GM18867 (cell line): ENCODE measurements around the gene FBXL19.

Experiments
- ATAC-seq: cut with Tn5 transposase; IDR thresholded peaks from one replicate; pipeline ENCODE4 v1.9.1; 2021; ENCODE audit warnings: mild to moderate bottlenecking, moderate library complexity; ENCODE audit not compliant: unreplicated experiment

Gene FBXL19

DNA sequence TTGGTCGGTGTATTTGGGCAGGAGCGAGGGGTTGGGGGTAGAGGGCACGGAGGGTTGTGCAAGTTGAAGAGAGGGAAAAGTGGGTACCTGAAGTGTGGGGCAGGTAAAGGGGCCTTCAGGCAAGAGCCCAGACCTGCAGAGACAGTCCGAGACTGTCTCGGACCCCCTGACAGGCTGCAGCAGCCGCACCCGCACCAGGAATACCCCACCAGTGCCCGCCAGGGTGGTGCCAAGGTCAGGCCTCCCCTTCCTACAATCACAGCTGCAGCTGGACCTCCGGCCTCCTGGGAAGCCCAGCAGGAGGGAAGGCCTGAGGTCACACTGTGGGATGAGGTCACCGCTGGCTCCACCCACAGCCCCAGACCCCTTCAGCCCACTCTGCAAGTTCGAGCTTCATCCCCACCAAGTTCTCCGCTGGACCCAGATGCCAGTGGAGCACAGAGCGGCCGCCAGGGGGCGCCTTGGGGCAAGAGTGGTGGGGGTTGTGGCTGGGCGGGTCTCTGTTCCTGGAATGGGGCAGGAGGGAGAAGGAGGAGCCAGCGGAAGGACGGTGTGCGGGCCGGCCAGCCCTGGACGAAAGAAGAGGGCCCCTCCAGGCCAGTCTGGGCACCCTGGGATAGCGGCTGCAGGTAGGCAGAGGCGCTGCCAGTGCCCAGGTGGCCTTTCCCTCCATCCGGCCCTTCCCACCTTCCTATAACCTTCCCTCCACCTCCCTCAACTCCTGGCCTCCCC, 61.5 kb downstream of the FBXL19 start, which contains the start of gene HSD3B7:
Gene HSD3B7, plus strand, starts transcription at position 539 of the 732 bp plus-strand sequence. CDS start 452 bp downstream, outside the sequence.
- ATAC-seq = no peak

DNA sequence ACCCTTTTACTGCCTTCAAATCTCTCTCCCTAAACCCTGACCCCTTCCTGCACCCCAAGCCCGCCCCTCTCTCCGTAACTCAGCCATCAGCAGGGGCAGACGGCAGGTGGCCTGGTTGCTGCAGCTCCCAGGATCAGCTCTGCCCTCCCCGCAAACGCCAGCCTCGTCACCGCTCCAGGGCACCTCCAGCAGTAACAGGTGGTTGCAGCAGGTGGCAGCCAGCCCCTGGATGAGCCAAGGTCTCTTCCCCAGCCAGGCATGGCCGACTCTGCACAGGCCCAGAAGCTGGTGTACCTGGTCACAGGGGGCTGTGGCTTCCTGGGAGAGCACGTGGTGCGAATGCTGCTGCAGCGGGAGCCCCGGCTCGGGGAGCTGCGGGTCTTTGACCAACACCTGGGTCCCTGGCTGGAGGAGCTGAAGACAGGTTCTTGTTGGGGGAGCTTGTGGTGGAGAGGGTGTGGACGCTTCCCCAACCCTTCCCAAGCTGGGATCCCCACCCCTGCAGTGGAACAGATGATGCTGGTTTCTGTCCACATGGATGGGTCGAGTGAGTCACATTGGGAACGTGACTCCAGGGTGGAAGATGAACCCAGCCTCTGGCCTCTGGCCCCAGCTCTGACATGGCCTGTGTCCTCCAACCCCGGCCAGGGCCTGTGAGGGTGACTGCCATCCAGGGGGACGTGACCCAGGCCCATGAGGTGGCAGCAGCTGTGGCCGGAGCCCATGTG, 62.2 kb downstream of the FBXL19 start:
- ATAC-seq = no peak

DNA sequence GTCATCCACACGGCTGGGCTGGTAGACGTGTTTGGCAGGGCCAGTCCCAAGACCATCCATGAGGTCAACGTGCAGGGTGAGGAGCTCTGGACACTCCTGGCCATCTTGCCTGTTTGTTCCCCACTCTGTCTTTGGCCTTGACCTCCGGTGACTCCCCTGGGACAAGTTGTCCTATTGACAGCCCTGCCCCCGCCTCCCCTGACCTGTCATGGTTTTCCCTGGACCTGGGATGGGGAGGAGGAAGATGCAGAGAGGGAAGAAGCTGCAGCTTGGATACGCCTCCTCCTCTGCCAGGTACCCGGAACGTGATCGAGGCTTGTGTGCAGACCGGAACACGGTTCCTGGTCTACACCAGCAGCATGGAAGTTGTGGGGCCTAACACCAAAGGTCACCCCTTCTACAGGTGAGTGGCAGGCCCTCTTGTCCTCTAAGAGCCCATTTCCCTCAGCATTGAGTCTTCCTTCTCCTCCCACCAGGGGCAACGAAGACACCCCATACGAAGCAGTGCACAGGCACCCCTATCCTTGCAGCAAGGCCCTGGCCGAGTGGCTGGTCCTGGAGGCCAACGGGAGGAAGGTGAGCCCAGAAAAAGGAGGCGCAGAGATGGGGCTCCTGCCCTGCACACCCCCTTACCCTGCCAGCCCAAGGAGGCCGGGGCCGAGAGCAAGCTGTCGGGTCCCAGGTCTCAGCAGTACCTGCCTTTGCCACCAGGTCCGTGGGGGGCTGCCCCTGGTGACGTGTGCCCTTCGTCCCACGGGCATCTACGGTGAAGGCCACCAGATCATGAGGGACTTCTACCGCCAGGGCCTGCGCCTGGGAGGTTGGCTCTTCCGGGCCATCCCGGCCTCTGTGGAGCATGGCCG, 63.0 kb downstream of the FBXL19 start:
- no peak for ATAC-seq

DNA sequence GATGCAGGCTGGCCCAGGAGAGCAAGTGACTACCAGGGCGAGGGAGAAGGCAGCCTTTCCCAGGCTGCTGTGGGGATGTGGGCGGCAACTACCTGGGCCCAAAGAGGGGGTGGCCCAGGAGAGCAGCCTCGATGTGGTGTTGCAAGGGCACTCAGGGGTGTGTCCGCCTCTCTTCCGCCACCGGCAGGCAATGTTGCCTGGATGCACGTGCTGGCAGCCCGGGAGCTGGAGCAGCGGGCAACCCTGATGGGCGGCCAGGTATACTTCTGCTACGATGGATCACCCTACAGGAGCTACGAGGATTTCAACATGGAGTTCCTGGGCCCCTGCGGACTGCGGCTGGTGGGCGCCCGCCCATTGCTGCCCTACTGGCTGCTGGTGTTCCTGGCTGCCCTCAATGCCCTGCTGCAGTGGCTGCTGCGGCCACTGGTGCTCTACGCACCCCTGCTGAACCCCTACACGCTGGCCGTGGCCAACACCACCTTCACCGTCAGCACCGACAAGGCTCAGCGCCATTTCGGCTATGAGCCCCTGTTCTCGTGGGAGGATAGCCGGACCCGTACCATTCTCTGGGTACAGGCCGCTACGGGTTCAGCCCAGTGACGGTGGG, 64.3 kb downstream of the FBXL19 start:
- ATAC-seq = no peak

DNA sequence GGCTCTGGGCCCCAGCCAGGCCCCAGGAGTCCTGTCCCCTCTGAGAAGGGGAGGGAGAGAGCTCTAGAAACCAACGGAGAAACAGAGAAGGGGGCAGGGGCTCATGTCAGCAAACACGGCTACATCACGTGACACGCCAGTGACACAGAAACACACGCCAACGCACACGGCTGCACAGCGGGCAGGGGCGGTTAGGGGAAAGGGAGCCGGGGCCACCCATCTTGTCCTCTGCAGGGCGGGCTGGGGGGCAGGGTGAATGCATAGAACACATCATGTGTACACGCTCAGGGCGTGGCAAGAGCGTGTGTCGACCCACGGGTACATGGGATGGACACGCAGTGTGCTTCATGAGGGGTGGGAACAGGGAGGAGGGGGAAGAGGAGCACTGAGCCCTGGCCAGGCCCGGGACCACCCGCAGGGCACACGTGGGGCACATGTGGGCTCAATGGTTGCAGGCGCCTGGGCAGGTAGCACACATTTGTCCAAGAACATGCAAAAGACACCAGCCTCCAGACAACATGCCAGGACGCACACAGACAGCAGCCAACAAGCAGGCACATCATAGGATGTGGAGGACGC, 66.2 kb downstream of the FBXL19 start:
- no peak for ATAC-seq

DNA sequence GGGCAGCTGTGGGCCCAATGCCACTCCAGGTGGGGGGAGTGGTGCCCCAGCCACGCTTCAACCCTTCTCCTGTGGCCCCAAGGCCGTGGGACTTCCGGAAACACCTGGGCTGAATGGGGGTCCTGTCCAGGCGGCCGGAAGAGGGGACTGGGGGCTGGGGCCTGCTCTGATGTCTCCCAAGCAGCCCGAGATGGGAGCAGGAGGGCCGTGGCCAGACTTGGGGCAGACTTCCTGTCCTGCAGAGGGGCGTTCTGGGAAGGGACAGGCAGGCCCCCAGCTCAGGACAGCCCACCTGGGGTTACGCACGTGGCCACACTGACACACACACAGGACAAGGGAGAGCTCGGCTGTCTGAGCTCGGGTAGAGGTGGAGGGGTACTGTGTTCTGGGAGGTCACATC, 66.7 kb downstream of the FBXL19 start:
- no peak for ATAC-seq

DNA sequence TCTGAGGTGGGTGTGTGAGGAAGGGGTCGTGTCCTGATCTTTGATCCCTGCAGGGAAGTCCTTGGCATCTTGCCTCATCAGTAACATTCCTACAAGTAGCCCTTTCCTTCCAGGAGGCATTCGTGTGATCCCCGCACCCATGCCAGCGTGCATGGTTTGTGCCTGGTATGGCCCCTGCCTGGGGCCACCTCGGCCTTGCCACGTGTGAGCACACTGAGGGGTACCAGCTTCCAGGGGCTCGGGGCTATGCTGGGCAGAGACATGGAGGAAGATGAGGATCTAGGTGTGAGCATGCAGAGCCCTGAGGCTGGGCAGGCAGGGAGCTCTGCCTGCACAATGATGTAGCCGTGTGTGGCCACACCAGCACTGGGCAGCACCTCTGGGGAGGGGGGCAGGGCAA, 67.7 kb downstream of the FBXL19 start:
- no peak for ATAC-seq

DNA sequence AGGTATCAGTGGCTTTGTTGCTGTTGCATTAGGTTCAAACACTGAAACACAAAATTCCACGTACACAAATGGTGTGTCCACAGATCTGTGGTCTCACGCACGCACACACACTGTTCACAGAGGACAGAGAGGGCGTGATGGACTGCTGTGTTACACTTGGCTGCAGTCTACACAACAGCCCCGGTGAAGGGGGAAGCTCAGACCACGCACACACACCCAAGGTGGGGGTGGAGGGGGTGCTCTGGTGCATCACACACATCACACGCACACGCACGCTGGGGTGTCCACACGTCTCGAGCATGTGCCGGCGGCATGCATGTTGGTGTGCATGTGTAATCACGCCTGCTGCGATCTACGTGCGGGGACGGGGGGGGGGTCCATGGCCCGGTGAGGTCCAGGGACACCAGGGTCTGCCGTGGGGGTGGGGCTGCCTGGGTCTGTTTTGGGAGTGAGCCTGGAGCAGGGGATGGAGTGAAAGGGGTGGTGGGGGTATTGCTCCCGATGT, 69.0 kb downstream of the FBXL19 start:
- ATAC-seq = no peak

DNA sequence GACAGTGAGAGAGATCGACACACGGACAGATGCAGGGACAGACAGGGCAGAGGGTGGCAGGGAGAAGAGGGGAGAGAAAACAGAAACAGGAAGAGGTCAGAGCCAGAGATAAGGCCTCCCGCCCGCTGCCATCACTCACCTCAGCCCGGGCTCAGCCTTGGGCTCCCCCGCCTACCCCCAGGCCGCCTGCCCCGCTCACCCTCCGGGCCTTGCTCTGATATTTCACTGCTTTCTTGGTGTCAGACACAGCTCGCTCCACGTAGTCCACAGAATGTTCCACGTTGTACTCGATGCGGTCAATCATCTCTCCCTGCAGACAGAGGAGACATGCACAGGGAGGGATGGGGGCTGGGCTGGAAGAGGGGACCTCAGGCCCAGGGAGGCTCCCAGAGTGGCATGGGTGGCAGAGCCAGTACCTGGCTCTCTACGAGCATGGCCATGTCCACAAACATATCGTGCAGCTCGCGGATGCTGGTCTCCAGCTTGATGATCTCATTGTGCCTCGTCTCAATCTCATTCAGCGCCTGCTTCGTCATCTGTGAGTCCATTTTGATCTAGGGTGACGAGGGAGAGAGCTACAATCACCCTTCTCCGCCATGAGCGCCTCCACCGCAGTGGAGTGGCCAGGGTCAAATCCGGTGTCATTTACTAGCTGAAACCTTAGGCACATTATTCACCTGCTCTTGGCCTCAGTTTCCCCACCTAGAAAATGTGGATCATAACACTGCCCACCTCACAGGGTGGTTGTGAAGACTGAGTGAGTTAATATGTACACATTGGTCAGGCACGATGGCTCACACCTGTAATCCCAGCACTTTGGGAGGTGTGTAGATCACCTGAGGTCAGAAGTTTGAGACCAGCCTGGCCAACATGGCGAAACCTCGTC, 69.8 kb downstream of the FBXL19 start:
- ATAC-seq = no peak

DNA sequence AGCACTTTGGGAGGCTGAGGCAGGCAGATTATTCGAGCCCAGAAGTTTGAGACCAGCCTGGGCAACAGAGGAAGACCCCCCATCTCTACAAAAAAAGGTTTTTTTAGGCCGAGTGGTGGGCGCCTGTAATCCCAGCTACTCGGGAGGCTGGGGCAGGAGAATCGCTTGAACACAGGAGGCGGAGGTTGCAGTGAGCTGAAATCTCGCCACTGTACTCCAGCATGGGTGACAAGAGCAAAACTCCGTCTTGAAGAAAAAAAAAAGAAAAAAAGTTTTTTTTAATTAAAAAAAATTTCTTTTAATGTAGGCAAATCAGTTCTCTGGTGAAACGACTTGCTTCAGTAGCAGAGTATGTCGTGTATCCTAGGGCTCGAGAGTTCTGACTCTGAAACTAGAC, 72.6 kb downstream of the FBXL19 start:
- no peak for ATAC-seq

DNA sequence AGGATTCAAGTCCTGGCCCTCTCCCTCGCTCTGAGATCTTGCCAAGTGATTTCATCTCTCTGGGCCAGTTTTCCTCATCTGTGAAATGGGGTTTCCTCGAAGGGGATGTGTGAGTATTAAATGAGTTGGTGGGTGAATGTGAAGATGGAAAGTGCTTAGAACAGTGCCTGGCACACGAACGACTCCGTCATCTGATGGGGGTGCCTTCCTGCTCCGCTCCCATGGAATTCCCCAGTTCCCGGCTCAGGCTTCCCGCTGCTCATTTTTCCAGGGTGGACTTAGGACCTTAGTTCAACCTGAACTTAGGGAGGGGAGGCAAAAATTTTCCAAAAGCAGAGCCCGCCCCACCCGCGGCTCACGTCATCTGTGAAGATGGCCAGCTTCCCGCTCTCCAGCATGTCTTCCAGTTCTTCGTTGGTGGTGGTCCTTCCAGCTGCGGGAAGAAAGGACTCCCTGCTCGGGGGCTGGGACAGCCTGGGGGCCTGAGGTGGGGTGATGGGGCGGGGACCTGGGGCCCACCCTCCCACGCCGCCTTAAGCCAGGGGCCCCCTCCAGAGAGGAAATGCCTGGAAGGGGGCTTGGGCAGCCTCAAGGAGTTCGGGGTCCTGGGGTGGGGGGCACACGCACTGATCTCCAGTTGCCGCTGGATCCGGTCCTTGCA, 73.1 kb downstream of the FBXL19 start:
- peak; percentile 3 for ATAC-seq

DNA sequence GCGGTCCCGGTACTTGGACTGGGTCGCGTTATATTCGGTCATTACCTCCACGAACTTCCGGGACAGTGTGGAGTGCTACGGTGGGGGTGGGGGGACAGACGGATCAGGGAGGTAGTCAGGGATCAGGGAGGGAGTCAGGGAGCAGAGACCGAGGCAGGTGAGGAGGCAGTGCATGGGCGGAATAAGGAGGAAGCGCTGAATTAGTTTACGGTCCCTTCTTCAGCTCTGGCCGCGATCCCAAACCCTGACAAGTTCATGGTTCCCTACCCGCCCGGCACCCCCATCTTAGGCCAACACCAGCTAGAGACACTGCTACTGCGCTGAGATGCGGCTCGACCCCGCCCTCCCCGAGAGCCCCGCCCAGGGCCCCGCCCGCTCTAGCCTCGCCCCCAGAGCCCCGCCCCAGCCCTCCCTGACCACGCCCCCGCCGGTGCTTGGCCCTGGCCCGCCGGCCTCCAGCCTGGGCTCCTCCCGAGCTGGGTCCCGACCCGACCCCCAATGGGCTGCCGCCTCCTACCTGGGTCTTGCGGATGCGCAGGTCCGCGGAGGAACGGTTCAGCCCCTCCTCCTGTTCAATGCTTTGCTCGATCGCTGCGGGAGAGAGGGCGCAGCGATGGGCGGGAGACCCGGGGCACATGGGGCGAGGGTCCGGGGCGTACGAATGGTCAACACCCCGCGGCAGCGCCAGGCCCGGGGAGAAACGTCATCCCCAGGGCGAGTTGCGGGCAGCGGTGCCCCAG, 73.8 kb downstream of the FBXL19 start:
- peak; percentile 70 for ATAC-seq

DNA sequence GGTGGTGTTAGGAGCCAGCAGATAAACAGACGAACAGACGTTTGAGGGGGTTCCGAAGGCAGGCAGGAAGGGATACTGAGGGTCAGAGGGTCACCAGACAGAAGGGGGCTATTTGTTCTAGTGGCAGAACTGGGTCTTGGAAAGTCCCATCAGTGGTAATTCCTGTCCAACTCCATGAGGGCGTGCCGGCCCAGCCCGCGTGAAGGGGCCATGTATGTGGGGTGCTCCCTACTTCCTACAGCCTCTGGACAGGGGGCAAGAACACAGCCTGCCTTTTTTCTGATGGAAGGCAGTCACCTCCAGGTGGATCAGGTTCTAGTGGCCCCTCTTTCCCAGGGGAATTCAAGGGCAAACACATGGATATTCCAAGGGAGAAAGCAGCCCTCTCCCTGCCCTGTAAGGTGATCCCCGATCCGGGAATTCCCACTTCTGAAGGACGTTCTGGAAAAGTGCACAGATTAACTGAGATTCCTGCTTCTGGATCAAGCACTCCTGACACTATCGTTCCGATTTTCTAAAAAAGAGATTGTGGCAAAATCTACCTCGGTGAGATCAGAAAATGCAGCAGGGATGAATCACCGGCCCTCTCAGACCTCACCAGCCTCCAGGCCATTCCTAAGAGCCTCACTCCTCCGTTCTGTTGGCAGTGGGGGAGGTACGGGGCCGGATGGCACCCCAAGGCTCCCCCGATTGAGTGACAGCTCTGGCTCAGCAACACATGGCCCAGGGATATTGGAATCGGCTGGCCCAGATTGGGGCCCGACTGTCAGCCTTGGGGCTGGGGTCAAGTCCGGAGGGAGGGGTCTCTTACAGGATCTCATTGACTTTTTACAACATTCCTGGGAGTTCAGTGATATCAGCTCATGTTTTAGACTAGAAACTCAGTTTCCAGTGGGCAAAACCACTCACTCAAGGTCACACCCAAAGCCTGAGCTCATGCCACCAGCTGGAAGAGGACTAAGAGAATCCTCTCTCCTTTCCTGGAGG, 74.6 kb downstream of the FBXL19 start:
- ATAC-seq = no peak
